Activated naive CD8-positive, alpha-beta T cell treated with anti-CD3 and anti-CD28 coated beads, Interleukin-2, amount 10 ng/mL, durations not matched to agents 7 days and 5 days (primary cell): Measurements from ENCODE around the gene MAPK11. TPM values are rescaled to one million over a fixed set of nuclear protein-coding genes. Genes with fewer than 3 reads are reported as not detected.
A peak's percentile ranks its signal among the peaks of the same experiment; 100 is the strongest.

Source experiments
- ATAC-seq: fragments of 150-1000 bp; cut with Tn5 transposase; one replicate; pipeline ENCODE4 v1.10.0; 2021; ENCODE audit warnings: low read depth, moderate library complexity
- POLR2A ChIA-PET: fragments of 350-600 bp; sonication (Branson Sonifier 250); formaldehyde crosslinking; loops from one replicate; lab custom pipeline; 2021; ENCODE audit warnings: antibody characterized with exemption; lab: Charles Lee
- DNase-seq: peaks from one replicate; pipeline ENCODE4 v3.0.0; 2021
- H3K27ac Mint-ChIP-seq: one replicate; pipeline ENCODE4 v1.8.0; 2022; ENCODE audit warnings: mild to moderate bottlenecking, mixed read lengths
- H3K27me3 Mint-ChIP-seq: one replicate; pipeline ENCODE4 v1.8.0; 2022; ENCODE audit warnings: mild to moderate bottlenecking, moderate library complexity, mixed read lengths
- H3K36me3 Mint-ChIP-seq: one replicate; pipeline ENCODE4 v1.8.0; 2021; ENCODE audit warnings: mild to moderate bottlenecking, mixed read lengths
- H3K4me1 Mint-ChIP-seq: one replicate; pipeline ENCODE4 v1.8.0; 2021; ENCODE audit warnings: mixed read lengths
- H3K4me3 Mint-ChIP-seq: one replicate; pipeline ENCODE4 v1.8.0; 2022; ENCODE audit warnings: mild to moderate bottlenecking, moderate library complexity, mixed read lengths
- H3K9me3 Mint-ChIP-seq: one replicate; pipeline ENCODE4 v1.8.0; 2021; ENCODE audit warnings: mixed read lengths
- total RNA-seq, 2 experiments: library from RNA; stranded (reverse); gene quantifications; one replicate each; pipeline ENCODE4 v1.2.3, GENCODE V29; 2021

The MAPK11 gene
- total RNA-seq, 2 experiments from 2014 or later = 7.9 to 8.5 TPM

GRCh38 chr22:50285568-50286229 lies 15.5 kb upstream of the MAPK11 start:
- no peaks in the 10 kb centered on the region for H3K4me1 Mint-ChIP-seq
- H3K9me3 Mint-ChIP-seq = no peaks in the 10 kb centered on the region
- H3K36me3 Mint-ChIP-seq = no peaks in the 10 kb centered on the region
- no peak overlapping the region for H3K4me3 Mint-ChIP-seq
- H3K27ac Mint-ChIP-seq = no peak overlapping the region
- DNase-seq (no peak), ATAC-seq (no peak)
- H3K27me3 Mint-ChIP-seq = no peaks in the 10 kb centered on the region
- POLR2A ChIA-PET = no interaction called here

DNA sequence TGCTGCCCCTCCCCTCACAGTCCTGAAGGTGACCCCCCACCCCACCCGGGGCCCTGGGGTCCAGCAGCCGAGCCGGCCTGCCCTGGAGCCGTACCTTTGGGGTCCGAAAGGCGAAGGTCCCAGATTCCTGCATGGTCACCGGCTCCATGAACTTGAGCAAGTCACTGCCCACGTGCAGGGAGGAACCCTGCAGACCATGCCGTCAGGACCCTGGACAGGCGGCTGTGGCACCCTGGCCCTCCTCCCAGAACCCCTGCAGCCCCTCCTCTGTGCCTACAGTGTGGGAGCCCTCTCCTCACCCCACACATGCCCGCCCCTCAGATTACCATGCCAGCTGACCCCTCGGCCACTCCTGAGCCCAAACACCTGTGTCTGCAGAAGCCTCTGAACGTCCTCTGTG lies 14.3 kb upstream of the MAPK11 start:
- POLR2A ChIA-PET = no interaction called here
- DNase-seq (no peak), ATAC-seq (no peak)
- Mint-ChIP-seq H3K4me3 (no peak overlapping the region), H3K27ac (no peak overlapping the region), H3K9me3 (no peaks in the 10 kb centered on the region), H3K27me3 (no peaks in the 10 kb centered on the region), H3K36me3 (no peaks in the 10 kb centered on the region), H3K4me1 (no peaks in the 10 kb centered on the region)

- no peak for DNase-seq
- no peak for ATAC-seq
- POLR2A ChIA-PET = no interaction called here
- H3K27ac Mint-ChIP-seq = no peak overlapping the region
- H3K36me3 Mint-ChIP-seq = no peaks in the 10 kb centered on the region
- no peaks in the 10 kb centered on the region for H3K9me3 Mint-ChIP-seq
- H3K27me3 Mint-ChIP-seq = no peaks in the 10 kb centered on the region
- H3K4me3 Mint-ChIP-seq = no peak overlapping the region
- no peaks in the 10 kb centered on the region for H3K4me1 Mint-ChIP-seq
These were observed 13.6 kb upstream of the MAPK11 start for GRCh38 chr22:50283821-50284220.

DNA sequence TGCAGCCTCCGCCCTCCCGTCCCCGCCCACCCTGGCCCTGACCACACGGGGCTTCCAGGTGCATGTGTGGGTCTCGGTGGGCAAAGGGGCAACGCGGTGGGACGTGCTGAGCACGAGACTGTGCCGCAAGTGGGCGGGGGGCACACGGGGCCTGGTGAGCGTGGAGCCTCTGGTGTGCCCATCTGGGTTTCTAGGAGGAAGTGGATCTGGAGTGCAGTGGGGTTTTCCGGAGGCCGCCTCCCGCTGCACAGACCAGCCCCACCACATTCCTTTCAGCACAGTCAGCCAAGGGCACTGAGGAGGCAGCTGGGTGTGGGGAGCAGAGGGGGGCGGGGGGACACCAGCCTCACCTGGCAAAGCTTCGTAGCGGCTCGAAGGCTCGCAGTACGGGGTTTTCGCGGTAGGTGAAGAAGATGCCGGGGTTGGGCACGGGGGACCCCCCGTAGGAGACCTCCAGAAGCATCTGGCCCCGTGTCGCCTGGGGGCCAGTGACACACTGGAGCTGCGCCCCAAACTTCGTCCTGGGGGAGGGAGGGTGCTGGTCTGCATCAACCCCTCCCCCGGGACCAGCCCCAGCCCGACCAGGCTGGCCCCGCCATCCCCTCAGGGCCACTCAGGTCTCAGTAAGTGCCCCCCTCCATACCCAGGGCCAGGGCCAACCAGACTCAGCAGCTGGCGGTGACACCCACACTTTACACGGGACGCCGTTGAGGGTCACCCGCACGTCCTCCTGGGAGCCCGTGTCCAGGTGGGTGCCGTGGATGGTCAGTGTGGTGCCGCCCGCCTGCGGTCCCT lies 12.4 kb upstream of the MAPK11 start:
- DNase-seq = no peak
- Mint-ChIP-seq H3K4me1 (no peaks in the 10 kb centered on the region), H3K27ac (no peak overlapping the region), H3K4me3 (no peak overlapping the region), H3K36me3 (no peaks in the 10 kb centered on the region), H3K27me3 (no peaks in the 10 kb centered on the region), H3K9me3 (no peaks in the 10 kb centered on the region)
- no peak for ATAC-seq
- POLR2A ChIA-PET = no interaction called here

- POLR2A ChIA-PET = no interaction called here
- H3K27ac Mint-ChIP-seq = no peak overlapping the region
- H3K4me1 Mint-ChIP-seq = no peaks in the 10 kb centered on the region
- no peaks in the 10 kb centered on the region for H3K27me3 Mint-ChIP-seq
- no peak overlapping the region for H3K4me3 Mint-ChIP-seq
- H3K36me3 Mint-ChIP-seq = no peaks in the 10 kb centered on the region
- ATAC-seq (no peak), DNase-seq (no peak)
- H3K9me3 Mint-ChIP-seq = no peaks in the 10 kb centered on the region
These were observed 11.8 kb upstream of the MAPK11 start for GRCh38 chr22:50281957-50282356.

- Mint-ChIP-seq H3K9me3 (no peaks in the 10 kb centered on the region), H3K4me1 (no peaks in the 10 kb centered on the region), H3K27me3 (no peaks in the 10 kb centered on the region), H3K36me3 (no peaks in the 10 kb centered on the region), H3K27ac (no peak overlapping the region), H3K4me3 (no peak overlapping the region)
- no peak for DNase-seq
- POLR2A ChIA-PET = no interaction called here
- ATAC-seq = no peak
These were observed 11.2 kb upstream of the MAPK11 start for GRCh38 chr22:50281384-50281760.

DNA sequence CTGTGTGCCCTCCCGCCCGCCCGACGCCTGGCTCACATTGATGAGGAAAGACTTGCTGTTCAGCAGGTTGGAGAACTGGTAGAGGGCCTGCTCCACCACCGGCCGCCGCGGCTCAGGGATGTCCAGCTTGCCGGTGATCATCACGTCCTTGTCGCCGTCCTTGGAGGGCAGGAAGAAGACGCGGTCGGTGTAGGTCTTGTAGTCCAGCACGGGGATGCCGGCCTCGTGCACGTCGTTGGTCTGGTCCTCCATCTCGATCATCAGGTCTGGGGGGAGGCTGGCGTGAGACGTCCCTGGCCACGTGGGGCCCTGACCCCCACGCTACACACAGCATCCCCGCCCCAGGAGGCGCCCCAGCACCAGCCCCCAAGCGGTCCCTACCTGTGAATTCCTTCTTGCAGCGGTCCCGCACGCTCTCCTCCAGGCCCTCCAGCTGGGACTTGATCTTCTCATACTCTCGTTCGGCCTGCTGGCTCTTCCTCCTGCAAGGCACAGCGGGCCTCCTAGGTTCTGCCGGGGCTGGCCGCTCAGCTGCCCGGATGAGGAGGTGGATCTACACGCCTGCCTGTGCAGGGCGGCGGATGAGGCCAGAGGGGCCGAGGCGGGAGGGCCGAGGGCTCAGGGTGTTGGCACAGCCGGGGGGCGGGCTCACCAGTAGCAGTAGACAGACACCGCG lies 10.7 kb upstream of the MAPK11 start:
- Mint-ChIP-seq H3K36me3 (peaks cover 1% of the 10 kb centered on the region), H3K9me3 (no peaks in the 10 kb centered on the region), H3K4me3 (no peak overlapping the region), H3K27me3 (no peaks in the 10 kb centered on the region), H3K27ac (no peak overlapping the region), H3K4me1 (no peaks in the 10 kb centered on the region)
- POLR2A ChIA-PET = no interaction called here
- ATAC-seq (no peak), DNase-seq (no peak)

DNA sequence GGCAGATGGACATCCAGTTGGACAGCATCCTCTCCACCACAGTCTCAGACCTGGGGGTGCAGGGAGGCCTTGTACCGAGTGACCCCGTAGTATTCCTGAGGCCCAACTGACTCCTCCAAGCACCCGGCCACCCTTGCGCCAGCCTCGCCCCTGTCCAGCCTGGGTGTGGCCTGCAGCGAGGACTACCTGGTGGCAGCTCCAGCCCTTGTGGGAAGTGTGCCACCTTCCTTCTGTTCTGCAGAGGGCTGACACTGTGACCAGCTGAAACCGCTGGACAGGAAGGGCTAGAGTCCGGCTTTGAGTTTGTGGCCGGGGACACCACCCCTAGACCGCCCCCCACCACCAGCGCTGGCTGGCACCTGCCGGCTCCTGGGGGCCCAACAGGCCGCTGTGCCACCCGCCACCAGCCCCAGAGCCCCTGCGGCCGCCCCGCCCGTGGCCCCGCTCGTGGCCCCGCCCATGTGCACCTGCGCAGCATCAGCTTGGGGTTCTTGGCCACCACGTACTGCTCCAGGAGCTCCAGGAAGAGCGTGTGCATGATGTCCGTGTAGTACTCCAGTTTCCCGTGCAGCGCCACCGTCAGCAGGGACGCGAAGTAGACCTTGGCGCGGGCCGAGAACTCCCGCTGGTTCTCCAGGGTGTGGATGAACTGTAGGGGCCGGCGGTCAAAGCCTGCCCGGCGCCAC lies 10.0 kb upstream of the MAPK11 start:
- ATAC-seq (no peak), DNase-seq (no peak)
- no peak overlapping the region for H3K27ac Mint-ChIP-seq
- POLR2A ChIA-PET = interaction anchor here (1.5 kb wide), 1 partner anchor 46 kb away, joined by 3 read pairs; the partner anchor contains the start of gene DENND6B
- H3K9me3 Mint-ChIP-seq = no peaks in the 10 kb centered on the region
- H3K4me3 Mint-ChIP-seq = no peak overlapping the region
- H3K27me3 Mint-ChIP-seq = no peaks in the 10 kb centered on the region
- H3K36me3 Mint-ChIP-seq = peaks cover 3% of the 10 kb centered on the region
- no peaks in the 10 kb centered on the region for H3K4me1 Mint-ChIP-seq

- Mint-ChIP-seq H3K27ac (no peak overlapping the region), H3K4me3 (no peak overlapping the region), H3K27me3 (no peaks in the 10 kb centered on the region), H3K36me3 (peaks cover 3% of the 10 kb centered on the region), H3K9me3 (no peaks in the 10 kb centered on the region), H3K4me1 (peaks cover 2% of the 10 kb centered on the region)
- ATAC-seq (no peak), DNase-seq (no peak)
- POLR2A ChIA-PET = interaction anchor here (1.5 kb wide), 1 partner anchor 47 kb away, joined by 3 read pairs; the partner anchor contains the start of gene DENND6B
These were observed 8.9 kb upstream of the MAPK11 start for GRCh38 chr22:50278956-50279619.

DNA sequence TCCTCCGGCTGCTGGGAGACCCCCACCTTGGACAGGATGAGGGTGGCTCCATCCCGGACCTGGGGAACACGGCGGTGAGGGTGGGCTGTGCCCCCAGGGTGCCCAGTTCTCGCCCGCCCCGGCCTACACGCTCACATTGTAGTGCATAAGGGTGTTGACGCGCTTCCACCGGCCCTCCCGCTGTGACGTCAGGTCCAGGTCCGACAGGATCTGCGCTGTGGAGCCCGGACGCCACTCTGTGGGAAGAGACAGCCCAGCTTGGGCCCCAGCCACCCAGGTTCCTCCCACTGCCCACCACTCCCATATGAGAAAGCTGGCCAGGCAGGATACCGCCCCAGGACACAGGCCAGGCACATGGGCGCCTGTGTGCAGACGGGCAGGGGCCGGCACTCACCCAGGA lies 8.3 kb upstream of the MAPK11 start:
- H3K27ac Mint-ChIP-seq = no peak overlapping the region
- no peaks in the 10 kb centered on the region for H3K9me3 Mint-ChIP-seq
- peaks cover 3% of the 10 kb centered on the region for H3K36me3 Mint-ChIP-seq
- DNase-seq (no peak), ATAC-seq (no peak)
- peaks cover 3% of the 10 kb centered on the region for H3K4me1 Mint-ChIP-seq
- no peak overlapping the region for H3K4me3 Mint-ChIP-seq
- POLR2A ChIA-PET = interaction anchor here (1.5 kb wide), 1 partner anchor 48 kb away, joined by 3 read pairs; the partner anchor contains the start of gene DENND6B
- no peaks in the 10 kb centered on the region for H3K27me3 Mint-ChIP-seq

GRCh38 chr22:50277761-50278160 lies 7.6 kb upstream of the MAPK11 start:
- peaks cover 3% of the 10 kb centered on the region for H3K4me1 Mint-ChIP-seq
- H3K9me3 Mint-ChIP-seq = no peaks in the 10 kb centered on the region
- no peak overlapping the region for H3K27ac Mint-ChIP-seq
- ATAC-seq (no peak), DNase-seq (no peak)
- H3K36me3 Mint-ChIP-seq = peaks cover 3% of the 10 kb centered on the region
- POLR2A ChIA-PET = no interaction called here
- no peak overlapping the region for H3K4me3 Mint-ChIP-seq
- H3K27me3 Mint-ChIP-seq = peaks cover 3% of the 10 kb centered on the region

- POLR2A ChIA-PET = interaction anchor here (0.6 to 1.2 kb wide), 8 partner anchors 18 to 345 kb away, joined by 3 to 8 read pairs (median 4); no protein-coding TSS in a partner anchor
- Mint-ChIP-seq H3K27ac (no peak overlapping the region), H3K36me3 (peaks cover 3% of the 10 kb centered on the region), H3K27me3 (peaks cover 4% of the 10 kb centered on the region), H3K4me1 (peaks cover 4% of the 10 kb centered on the region), H3K4me3 (no peak overlapping the region), H3K9me3 (no peaks in the 10 kb centered on the region)
- DNase-seq (peak; percentile 75), ATAC-seq (peak; percentile 56)
These were observed 6.0 kb upstream of the MAPK11 start for GRCh38 chr22:50276143-50276542.
